ENCODE data around the gene PLPP3. TPM values are rescaled to one million over a fixed set of nuclear protein-coding genes. Genes with fewer than 3 reads are reported as not detected.

The PLPP3 gene
- total and polyA plus RNA-seq, 2 experiments from 2014 or later = 41.9 to 61.9 TPM

DNA sequence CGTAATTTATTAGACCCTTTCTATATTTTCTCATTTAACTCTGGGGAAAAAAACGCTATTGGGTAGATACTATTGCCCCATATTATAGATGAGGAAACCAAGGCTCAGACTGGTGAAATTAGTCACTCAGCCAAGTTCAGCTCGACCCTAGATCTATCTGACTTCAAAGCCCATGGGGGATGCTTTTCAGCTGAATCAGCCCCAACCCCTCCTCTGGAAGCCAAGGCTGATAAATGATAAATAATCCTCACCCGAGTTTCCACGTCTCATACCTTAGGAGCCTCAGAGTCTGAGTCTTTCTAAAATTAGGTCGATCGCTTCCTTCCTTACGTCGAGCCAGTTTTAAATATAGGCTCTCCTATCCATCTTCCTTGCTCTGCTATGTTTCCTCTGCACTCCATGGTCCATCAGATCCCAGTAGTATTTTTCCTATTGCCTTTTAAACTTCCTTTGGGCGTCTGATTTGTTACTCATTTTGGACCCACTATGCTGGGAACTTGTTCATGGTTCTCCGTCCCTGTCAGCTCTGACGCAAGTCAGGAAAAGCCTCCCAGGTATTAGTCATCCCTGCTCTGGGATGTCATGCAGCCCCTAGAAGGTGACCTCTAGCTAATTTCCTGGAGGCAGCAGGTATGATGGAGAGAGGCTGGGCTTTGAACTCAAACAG lies 122.8 kb downstream of the PLPP3 start:
- no peaks in the 10 kb centered on the region for H3K27me3 ChIP-seq (ENCODE audit: insufficient read depth)
- no peaks in the 10 kb centered on the region for H4K20me1 ChIP-seq (replicated peaks; ENCODE audit: insufficient read depth)
- peaks cover 3% of the 10 kb centered on the region; the same call in 1 of the 2 replicates for H3K9me2 ChIP-seq (ENCODE audit: insufficient read depth)
- Mint-ChIP-seq H3K4me1 (peaks cover 33% of the 10 kb centered on the region), H3K27ac (no peak overlapping the region), H3K9me3 (no peaks in the 10 kb centered on the region), H3K36me3 (ENCODE audit: low read depth) (no peaks in the 10 kb centered on the region), H3K27me3 (ENCODE audit: insufficient read depth, low read depth, poor library complexity) (peaks cover 11% of the 10 kb centered on the region), H3K4me3 (no peak overlapping the region)
- no peaks in the 10 kb centered on the region for H3K36me3 ChIP-seq (ENCODE audit: insufficient read depth)
- H3K27ac ChIP-seq (ENCODE audit: low read depth) = no peak overlapping the region; the same call in 1 of the 2 replicates
- no peaks in the 10 kb centered on the region for H3K79me2 ChIP-seq (replicated peaks; ENCODE audit: insufficient read depth)
- no peak for DNase-seq (ENCODE audit: low spot score)
- no peak overlapping the region for H3K4me3 ChIP-seq
- TF ChIP-seq, protein P1, sequence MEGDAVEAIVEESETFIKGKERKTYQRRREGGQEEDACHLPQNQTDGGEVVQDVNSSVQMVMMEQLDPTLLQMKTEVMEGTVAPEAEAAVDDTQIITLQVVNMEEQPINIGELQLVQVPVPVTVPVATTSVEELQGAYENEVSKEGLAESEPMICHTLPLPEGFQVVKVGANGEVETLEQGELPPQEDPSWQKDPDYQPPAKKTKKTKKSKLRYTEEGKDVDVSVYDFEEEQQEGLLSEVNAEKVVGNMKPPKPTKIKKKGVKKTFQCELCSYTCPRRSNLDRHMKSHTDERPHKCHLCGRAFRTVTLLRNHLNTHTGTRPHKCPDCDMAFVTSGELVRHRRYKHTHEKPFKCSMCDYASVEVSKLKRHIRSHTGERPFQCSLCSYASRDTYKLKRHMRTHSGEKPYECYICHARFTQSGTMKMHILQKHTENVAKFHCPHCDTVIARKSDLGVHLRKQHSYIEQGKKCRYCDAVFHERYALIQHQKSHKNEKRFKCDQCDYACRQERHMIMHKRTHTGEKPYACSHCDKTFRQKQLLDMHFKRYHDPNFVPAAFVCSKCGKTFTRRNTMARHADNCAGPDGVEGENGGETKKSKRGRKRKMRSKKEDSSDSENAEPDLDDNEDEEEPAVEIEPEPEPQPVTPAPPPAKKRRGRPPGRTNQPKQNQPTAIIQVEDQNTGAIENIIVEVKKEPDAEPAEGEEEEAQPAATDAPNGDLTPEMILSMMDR (conservative IDR thresholded peaks at IDR 0.05; ENCODE audit: low read depth in 2 of 2) = no peak
- TF ChIP-seq, protein P2, sequence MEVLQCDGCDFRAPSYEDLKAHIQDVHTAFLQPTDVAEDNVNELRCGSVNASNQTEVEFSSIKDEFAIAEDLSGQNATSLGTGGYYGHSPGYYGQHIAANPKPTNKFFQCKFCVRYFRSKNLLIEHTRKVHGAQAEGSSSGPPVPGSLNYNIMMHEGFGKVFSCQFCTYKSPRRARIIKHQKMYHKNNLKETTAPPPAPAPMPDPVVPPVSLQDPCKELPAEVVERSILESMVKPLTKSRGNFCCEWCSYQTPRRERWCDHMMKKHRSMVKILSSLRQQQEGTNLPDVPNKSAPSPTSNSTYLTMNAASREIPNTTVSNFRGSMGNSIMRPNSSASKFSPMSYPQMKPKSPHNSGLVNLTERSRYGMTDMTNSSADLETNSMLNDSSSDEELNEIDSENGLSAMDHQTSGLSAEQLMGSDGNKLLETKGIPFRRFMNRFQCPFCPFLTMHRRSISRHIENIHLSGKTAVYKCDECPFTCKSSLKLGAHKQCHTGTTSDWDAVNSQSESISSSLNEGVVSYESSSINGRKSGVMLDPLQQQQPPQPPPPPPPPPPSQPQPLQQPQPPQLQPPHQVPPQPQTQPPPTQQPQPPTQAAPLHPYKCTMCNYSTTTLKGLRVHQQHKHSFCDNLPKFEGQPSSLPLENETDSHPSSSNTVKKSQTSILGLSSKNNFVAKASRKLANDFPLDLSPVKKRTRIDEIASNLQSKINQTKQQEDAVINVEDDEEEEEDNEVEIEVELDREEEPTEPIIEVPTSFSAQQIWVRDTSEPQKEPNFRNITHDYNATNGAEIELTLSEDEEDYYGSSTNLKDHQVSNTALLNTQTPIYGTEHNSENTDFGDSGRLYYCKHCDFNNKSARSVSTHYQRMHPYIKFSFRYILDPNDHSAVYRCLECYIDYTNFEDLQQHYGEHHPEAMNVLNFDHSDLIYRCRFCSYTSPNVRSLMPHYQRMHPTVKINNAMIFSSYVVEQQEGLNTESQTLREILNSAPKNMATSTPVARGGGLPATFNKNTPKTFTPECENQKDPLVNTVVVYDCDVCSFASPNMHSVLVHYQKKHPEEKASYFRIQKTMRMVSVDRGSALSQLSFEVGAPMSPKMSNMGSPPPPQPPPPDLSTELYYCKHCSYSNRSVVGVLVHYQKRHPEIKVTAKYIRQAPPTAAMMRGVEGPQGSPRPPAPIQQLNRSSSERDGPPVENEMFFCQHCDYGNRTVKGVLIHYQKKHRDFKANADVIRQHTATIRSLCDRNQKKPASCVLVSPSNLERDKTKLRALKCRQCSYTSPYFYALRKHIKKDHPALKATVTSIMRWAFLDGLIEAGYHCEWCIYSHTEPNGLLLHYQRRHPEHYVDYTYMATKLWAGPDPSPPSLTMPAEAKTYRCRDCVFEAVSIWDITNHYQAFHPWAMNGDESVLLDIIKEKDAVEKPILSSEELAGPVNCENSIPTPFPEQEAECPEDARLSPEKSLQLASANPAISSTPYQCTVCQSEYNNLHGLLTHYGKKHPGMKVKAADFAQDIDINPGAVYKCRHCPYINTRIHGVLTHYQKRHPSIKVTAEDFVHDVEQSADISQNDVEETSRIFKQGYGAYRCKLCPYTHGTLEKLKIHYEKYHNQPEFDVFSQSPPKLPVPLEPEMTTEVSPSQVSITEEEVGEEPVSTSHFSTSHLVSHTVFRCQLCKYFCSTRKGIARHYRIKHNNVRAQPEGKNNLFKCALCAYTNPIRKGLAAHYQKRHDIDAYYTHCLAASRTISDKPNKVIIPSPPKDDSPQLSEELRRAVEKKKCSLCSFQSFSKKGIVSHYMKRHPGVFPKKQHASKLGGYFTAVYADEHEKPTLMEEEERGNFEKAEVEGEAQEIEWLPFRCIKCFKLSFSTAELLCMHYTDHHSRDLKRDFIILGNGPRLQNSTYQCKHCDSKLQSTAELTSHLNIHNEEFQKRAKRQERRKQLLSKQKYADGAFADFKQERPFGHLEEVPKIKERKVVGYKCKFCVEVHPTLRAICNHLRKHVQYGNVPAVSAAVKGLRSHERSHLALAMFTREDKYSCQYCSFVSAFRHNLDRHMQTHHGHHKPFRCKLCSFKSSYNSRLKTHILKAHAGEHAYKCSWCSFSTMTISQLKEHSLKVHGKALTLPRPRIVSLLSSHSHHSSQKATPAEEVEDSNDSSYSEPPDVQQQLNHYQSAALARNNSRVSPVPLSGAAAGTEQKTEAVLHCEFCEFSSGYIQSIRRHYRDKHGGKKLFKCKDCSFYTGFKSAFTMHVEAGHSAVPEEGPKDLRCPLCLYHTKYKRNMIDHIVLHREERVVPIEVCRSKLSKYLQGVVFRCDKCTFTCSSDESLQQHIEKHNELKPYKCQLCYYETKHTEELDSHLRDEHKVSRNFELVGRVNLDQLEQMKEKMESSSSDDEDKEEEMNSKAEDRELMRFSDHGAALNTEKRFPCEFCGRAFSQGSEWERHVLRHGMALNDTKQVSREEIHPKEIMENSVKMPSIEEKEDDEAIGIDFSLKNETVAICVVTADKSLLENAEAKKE (CRISPR knock-in tag; IDR thresholded peaks at IDR 0.05) = no peak
- no peak for TF ChIP-seq CREB1 (CRISPR knock-in tag; IDR thresholded peaks at IDR 0.05; ENCODE audit: low read depth)
- TF ChIP-seq STAT1 (IDR thresholded peaks at IDR 0.05; ENCODE audit: unreplicated experiment) = no peak
- TF ChIP-seq JUNB (IDR thresholded peaks at IDR 0.05; ENCODE audit: unreplicated experiment) = no peak
- TF ChIP-seq NANOG (IDR thresholded peaks at IDR 0.05; ENCODE audit: borderline replicate concordance) = no peak
- TF ChIP-seq ZNF331 (CRISPR knock-in tag; IDR thresholded peaks at IDR 0.05; ENCODE audit: low read depth) = no peak
- TF ChIP-seq, protein P3, sequence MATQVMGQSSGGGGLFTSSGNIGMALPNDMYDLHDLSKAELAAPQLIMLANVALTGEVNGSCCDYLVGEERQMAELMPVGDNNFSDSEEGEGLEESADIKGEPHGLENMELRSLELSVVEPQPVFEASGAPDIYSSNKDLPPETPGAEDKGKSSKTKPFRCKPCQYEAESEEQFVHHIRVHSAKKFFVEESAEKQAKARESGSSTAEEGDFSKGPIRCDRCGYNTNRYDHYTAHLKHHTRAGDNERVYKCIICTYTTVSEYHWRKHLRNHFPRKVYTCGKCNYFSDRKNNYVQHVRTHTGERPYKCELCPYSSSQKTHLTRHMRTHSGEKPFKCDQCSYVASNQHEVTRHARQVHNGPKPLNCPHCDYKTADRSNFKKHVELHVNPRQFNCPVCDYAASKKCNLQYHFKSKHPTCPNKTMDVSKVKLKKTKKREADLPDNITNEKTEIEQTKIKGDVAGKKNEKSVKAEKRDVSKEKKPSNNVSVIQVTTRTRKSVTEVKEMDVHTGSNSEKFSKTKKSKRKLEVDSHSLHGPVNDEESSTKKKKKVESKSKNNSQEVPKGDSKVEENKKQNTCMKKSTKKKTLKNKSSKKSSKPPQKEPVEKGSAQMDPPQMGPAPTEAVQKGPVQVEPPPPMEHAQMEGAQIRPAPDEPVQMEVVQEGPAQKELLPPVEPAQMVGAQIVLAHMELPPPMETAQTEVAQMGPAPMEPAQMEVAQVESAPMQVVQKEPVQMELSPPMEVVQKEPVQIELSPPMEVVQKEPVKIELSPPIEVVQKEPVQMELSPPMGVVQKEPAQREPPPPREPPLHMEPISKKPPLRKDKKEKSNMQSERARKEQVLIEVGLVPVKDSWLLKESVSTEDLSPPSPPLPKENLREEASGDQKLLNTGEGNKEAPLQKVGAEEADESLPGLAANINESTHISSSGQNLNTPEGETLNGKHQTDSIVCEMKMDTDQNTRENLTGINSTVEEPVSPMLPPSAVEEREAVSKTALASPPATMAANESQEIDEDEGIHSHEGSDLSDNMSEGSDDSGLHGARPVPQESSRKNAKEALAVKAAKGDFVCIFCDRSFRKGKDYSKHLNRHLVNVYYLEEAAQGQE (IDR thresholded peaks at IDR 0.05; ENCODE audit: unreplicated experiment) = no peak
- no peak for TF ChIP-seq ZNF114 (CRISPR knock-in tag; IDR thresholded peaks at IDR 0.05)
- TF ChIP-seq POLR2AphosphoS5 (IDR thresholded peaks at IDR 0.05; ENCODE audit: low read depth) = no peak
- TF ChIP-seq EZH2phosphoT487 (IDR thresholded peaks at IDR 0.05; ENCODE audit: unreplicated experiment) = no peak
- no peak for TF ChIP-seq EZH2 (IDR thresholded peaks at IDR 0.05; ENCODE audit: low read depth, unreplicated experiment)
- TF ChIP-seq, protein P4, sequence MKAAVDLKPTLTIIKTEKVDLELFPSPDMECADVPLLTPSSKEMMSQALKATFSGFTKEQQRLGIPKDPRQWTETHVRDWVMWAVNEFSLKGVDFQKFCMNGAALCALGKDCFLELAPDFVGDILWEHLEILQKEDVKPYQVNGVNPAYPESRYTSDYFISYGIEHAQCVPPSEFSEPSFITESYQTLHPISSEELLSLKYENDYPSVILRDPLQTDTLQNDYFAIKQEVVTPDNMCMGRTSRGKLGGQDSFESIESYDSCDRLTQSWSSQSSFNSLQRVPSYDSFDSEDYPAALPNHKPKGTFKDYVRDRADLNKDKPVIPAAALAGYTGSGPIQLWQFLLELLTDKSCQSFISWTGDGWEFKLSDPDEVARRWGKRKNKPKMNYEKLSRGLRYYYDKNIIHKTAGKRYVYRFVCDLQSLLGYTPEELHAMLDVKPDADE (IDR thresholded peaks at IDR 0.05) = no peak
- H3K4me2 ChIP-seq = no peak overlapping the region
- ATAC-seq = no peak
- no peak overlapping the region for H2AFZ ChIP-seq
- H3K4me1 ChIP-seq (ENCODE audit: insufficient read depth) = peaks cover 16% of the 10 kb centered on the region
- H3F3A ChIP-seq (replicated peaks; ENCODE audit: low read depth) = peaks cover 3% of the 10 kb centered on the region; the same call in 1 of the 2 replicates
